GM12875 (cell line): Measurements from ENCODE around the gene BLOC1S1.

Experiments used
- H3K4me3 ChIP-seq: one replicate; pipeline ENCODE4 v1.5.1; 2011; ENCODE audit warnings: low read depth, low read length, control low read depth
- TF ChIP-seq, protein P1 (sequence below): IDR thresholded peaks from 2 replicates; pipeline ENCODE4 v1.5.1; 2011; ENCODE audit warnings: low read depth, mild to moderate bottlenecking, control low read depth, inconsistent platforms, low read length, moderate library complexity, borderline replicate concordance; ENCODE audit not compliant: insufficient read depth

Gene BLOC1S1

DNA sequence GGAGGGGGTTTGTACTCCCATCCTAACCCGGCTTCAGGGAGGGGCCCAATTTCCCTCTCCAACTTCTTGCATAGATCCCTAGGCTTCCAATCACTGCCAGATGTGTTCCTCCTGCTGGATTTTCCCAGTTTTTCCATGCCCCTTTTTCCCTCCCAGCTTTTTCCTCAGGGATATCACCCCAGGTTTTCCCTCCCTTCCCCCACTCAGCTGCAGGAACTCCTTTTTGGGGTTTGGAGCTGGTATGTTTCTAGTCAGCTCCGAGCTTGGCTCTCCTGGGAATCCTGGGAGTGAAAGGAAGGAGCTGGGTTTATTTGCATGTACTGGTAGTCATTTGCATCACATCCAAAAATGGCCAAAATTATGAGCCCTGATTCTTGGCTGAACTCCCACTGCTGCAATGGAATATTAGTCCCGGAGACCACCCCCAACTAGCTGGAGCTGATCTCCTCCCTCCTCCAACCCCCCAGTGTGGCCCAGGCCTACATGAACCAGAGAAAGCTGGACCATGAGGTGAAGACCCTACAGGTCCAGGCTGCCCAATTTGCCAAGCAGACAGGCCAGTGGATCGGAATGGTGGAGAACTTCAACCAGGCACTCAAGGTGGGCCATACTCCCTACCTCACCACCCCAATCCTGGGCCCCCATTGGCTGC lies 2.9 kb downstream of the BLOC1S1 start:
- no peak overlapping the region for H3K4me3 ChIP-seq
- TF ChIP-seq, protein P1, sequence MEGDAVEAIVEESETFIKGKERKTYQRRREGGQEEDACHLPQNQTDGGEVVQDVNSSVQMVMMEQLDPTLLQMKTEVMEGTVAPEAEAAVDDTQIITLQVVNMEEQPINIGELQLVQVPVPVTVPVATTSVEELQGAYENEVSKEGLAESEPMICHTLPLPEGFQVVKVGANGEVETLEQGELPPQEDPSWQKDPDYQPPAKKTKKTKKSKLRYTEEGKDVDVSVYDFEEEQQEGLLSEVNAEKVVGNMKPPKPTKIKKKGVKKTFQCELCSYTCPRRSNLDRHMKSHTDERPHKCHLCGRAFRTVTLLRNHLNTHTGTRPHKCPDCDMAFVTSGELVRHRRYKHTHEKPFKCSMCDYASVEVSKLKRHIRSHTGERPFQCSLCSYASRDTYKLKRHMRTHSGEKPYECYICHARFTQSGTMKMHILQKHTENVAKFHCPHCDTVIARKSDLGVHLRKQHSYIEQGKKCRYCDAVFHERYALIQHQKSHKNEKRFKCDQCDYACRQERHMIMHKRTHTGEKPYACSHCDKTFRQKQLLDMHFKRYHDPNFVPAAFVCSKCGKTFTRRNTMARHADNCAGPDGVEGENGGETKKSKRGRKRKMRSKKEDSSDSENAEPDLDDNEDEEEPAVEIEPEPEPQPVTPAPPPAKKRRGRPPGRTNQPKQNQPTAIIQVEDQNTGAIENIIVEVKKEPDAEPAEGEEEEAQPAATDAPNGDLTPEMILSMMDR: no peak

DNA sequence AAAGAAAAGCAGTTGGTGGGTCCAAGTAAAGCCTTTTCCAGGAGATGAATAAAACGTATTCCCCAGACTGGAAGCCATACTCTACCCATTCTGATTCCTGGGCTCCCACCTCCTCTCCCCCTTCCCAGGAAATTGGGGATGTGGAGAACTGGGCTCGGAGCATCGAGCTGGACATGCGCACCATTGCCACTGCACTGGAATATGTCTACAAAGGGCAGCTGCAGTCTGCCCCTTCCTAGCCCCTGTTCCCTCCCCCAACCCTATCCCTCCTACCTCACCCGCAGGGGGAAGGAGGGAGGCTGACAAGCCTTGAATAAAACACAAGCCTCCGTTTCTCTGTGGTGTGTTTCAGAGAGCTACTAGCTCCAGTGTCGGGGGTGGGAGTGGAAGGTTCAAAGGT lies 3.5 kb downstream of the BLOC1S1 start:
- H3K4me3 ChIP-seq: no peak overlapping the region

DNA sequence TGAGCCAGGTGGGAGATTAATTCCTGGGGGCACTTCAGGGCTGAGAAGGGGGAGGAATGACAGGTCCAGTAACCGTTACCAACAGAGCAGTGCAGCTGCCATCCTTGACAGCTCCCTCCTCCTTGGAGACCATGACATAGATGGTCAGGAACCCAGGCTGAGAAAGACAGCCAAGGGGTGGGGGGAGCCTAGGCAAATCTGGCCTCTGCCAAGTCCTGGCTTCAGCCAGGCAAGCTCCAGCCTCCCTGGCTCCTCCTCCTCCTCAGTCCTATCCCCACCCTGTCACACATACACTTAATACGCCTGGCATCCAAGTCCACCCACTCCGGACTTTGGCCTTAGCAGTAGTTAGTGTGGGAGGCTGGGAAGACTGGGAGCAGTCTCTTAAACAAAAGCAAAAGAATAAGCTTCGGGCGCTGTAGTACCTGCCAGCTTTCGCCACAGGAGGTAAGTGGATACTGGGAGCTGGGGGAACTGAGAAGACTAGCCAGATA lies 4.3 kb downstream of the BLOC1S1 start, which contains the start of gene RDH5:
RDH5 (plus strand) TSS at position 323 of the 494 bp plus-strand sequence. CDS start 792 bp downstream, outside the sequence.
- no peak within 1 kb of the TSS for H3K4me3 ChIP-seq
- TF ChIP-seq, protein P1: no peak

More for the DNA sequence above, 3.5 kb downstream of the BLOC1S1 start:
- TF ChIP-seq, protein P1: no peak

DNA sequence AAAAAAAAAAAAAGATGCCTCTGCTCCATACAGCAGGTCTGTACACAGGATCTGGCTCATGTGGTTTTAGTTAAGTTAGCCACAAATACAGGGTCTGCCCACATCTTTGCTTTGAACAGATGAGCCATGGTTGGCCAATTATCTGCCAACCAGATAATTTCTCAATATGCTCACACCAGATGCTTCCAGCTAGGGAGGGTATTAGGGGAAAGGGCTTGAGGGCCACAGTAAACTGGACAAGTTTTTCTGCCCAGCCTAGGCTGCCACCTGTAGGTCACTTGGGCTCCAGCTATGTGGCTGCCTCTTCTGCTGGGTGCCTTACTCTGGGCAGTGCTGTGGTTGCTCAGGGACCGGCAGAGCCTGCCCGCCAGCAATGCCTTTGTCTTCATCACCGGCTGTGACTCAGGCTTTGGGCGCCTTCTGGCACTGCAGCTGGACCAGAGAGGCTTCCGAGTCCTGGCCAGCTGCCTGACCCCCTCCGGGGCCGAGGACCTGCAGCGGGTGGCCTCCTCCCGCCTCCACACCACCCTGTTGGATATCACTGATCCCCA lies 5.1 kb downstream of the BLOC1S1 start:
- no peak overlapping the region for H3K4me3 ChIP-seq
- TF ChIP-seq, protein P1: peak; percentile 24; the same call in 1 of the 2 replicates

DNA sequence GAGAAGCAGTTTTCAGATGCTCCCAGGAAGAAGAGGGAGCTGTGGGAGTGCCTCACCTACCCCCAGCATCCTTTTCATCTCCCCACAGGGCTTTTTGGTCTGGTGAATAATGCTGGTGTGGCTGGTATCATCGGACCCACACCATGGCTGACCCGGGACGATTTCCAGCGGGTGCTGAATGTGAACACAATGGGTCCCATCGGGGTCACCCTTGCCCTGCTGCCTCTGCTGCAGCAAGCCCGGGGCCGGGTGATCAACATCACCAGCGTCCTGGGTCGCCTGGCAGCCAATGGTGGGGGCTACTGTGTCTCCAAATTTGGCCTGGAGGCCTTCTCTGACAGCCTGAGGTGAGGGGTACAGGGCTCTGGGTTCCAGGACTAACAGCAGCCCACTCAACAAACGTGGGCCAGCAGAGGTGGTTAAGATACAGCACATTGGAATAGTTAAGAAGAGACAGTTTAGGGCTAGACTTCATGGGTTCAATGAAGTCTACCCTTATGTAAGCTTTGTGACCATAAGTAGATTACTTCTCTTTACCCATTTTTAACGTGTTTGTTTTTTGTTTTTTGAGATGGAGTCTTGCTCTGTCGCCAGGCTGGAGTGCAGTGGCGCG lies 5.9 kb downstream of the BLOC1S1 start:
- no peak overlapping the region for H3K4me3 ChIP-seq

DNA sequence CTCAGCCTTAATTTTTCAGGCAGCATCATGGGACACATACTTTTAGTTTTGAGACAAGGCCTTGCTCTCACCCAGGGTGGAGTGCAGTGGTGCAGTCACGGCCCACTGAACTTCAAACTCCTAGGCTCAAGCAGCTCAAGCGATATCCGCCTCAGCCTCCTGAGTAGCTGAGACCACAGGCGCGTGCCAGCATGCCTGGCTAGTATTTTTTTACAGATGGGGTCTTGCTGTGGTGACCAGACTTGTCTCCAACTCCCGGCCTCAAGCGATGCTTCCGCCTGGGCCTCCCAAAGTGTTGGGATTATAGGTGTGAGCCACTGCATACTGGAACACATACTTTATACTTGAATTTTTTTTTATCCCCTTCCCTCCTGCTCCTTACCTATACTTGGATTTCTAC lies 7.1 kb downstream of the BLOC1S1 start:
- no peak overlapping the region for H3K4me3 ChIP-seq
- TF ChIP-seq, protein P1: no peak

More for the DNA sequence above, 5.9 kb downstream of the BLOC1S1 start:
- TF ChIP-seq, protein P1: no peak
